Measurements from ENCODE around the gene UGT1A3. TPM values are rescaled to one million over a fixed set of nuclear protein-coding genes. Genes with fewer than 3 reads are reported as not detected.

The UGT1A3 gene
- total and polyA plus RNA-seq, 10 of the 15 experiments (the other 5 are each of a cell fraction or from before 2014, with no cell fraction given) = not detected

- TF ChIP-seq PAX8 (IDR thresholded peaks at IDR 0.05) (no peak), WRNIP1 (IDR thresholded peaks at IDR 0.05; ENCODE audit: borderline replicate concordance, low read depth, low read length) (no peak), BCL11A (IDR thresholded peaks at IDR 0.05; ENCODE audit: low read depth, low read length) (no peak), SUPT20H (IDR thresholded peaks at IDR 0.05; ENCODE audit: borderline replicate concordance, control insufficient read depth, low read depth, low read length) (no peak), CBX3 (IDR thresholded peaks at IDR 0.05; ENCODE audit: borderline replicate concordance, low read depth) (no peak)
These were observed 37.1 kb upstream of the UGT1A3 start (continued) for GRCh38 chr2:233691443-233692433.

GRCh38 chr2:233692648-233693047 is 36.2 kb upstream of the UGT1A3 start, which contains the start of gene UGT1A6:
Gene UGT1A6 (plus strand): TSS chr2:233692890. CDS start chr2:233693005, 115 bp downstream.
- Histone ChIP-seq H4K20me1 (ENCODE audit: control insufficient read depth, insufficient read depth) (no peaks in the 10 kb centered on the region), H3K79me2 (ENCODE audit: control insufficient read depth, insufficient read depth, low read length) (no peaks in the 10 kb centered on the region), H3K27ac (ENCODE audit: control insufficient read depth, insufficient read depth) (no peak within 1 kb of the TSS), H3K27me3 (replicated peaks in 1 of 2; ENCODE audit: control insufficient read depth in 2 of 2, insufficient read depth in 2 of 2, low read length in 1 of 2) (0 out of 4 replicates have a peak, but pooled peaks cover 0 to 3% of the 10 kb centered on the region in 2 experiments), H3K4me2 (ENCODE audit: control insufficient read depth, insufficient read depth) (no peak within 1 kb of the TSS), H3K4me1 (ENCODE audit: control insufficient read depth, insufficient read depth, low read length) (no peaks in the 10 kb centered on the region), H3K9ac (ENCODE audit: control insufficient read depth, insufficient read depth, low read length) (no peak within 1 kb of the TSS), H3K36me3 (ENCODE audit: control insufficient read depth in 2 of 2, insufficient read depth in 2 of 2, low read length in 1 of 2) (no peaks in the 10 kb centered on the region), H3K9me3 (replicated peaks; ENCODE audit: control insufficient read depth, insufficient read depth, low read length) (no peaks in the 10 kb centered on the region), H2AFZ (ENCODE audit: control insufficient read depth, low read depth, low read length) (no peak within 1 kb of the TSS), H3K4me3 (no peak within 1 kb of the TSS)
- in situ Hi-C loops (cut with MboI) (no loop called here), intact Hi-C loops (cut with micrococcal nuclease; ENCODE audit: unreplicated experiment) (no loop called here)
- no TSS peak for BruUV-seq (replicated peaks)
- ChIA-PET CTCF (interaction anchor here (0.8 kb wide), 1 partner anchor 18 kb away, joined by 3 read pairs; no protein-coding TSS in a partner anchor), SMC1A (ENCODE audit: uncharacterized antibody, unreplicated experiment) (no interaction called here), RAD21 (ENCODE audit: unreplicated experiment) (no interaction called here), POLR2A (no interaction called here)
- FAIRE-seq (no peak), DNase-seq (ENCODE audit: low read depth, low spot score) (no peak), ATAC-seq (no peak)
- 23% methylated on average over 4 of the region's 4 CpGs for WGBS (ENCODE audit: insufficient coverage, insufficient replicate concordance, low lambda C conversion rate, missing lambda C conversion rate)
- TF ChIP-seq SMAD5 (IDR thresholded peaks at IDR 0.05; ENCODE audit: low read depth) (no peak), ZNF274 (IDR thresholded peaks at IDR 0.05; ENCODE audit: insufficient read depth, insufficient read length) (no peak), BCLAF1 (IDR thresholded peaks at IDR 0.05) (no peak), FOXK2 (IDR thresholded peaks at IDR 0.05) (no peak), NFYA (IDR thresholded peaks at IDR 0.05; ENCODE audit: borderline replicate concordance, low read depth, low read length) (no peak), HSF1 (IDR thresholded peaks at IDR 0.05; ENCODE audit: low read depth, low read length) (no peak), FOXM1 (IDR thresholded peaks at IDR 0.05; ENCODE audit: low read depth, low read length) (no peak), PML (IDR thresholded peaks at IDR 0.05; ENCODE audit: low read length) (no peak), CBX3 (IDR thresholded peaks at IDR 0.05; ENCODE audit: borderline replicate concordance, low read depth) (no peak), JUND (IDR thresholded peaks at IDR 0.05; ENCODE audit: low read depth, low read length) (no peak), CHD1 (IDR thresholded peaks at IDR 0.05; ENCODE audit: low read depth, low read length) (no peak)

Measured in GM12878 (cell line).